Mucosa of gallbladder (tissue), 1 donor: ENCODE data around the gene ARPC4. TPM values are rescaled to one million over a fixed set of nuclear protein-coding genes. Genes with fewer than 3 reads are reported as not detected.
"Not testable (repeated sequence)": the region's sequence is repeated elsewhere in the genome, so short reads cannot be mapped to it uniquely, and the experiment has no call there.

Experiments
- DNase-seq: peaks from one replicate; pipeline ENCODE4 v3.0.0-alpha.2; 2020; ENCODE audit warnings: low spot score
- total RNA-seq: library from RNA; stranded (reverse); gene quantifications from one replicate; pipeline ENCODE4 v1.2.1, GENCODE V29; 2021
- donor health status: DM: no; HTN: no; CAD: no.

ARPC4 gene
- total RNA-seq, 1 donor from 2014 or later: 137 TPM

DNA sequence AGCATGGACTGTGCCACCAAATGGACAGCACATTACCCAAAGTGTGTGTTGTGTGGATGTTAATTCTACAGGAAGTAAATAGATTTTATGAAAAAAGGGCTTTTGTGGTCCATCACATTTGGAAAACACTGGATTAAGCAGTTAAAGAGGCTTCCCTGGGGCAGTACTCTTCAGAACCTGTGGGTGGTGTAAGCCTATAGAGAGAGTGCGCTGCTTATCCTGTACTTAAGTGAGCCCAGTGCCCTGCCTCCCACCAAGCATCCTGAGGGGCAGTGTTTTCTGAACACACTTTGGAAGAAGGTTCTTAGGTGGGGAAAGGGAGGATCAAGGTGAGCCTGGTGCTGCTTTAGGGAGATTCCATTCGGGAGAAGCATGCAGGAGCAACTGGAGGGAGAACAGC, 28.1 kb downstream of the ARPC4 start:
- no peak for DNase-seq

DNA sequence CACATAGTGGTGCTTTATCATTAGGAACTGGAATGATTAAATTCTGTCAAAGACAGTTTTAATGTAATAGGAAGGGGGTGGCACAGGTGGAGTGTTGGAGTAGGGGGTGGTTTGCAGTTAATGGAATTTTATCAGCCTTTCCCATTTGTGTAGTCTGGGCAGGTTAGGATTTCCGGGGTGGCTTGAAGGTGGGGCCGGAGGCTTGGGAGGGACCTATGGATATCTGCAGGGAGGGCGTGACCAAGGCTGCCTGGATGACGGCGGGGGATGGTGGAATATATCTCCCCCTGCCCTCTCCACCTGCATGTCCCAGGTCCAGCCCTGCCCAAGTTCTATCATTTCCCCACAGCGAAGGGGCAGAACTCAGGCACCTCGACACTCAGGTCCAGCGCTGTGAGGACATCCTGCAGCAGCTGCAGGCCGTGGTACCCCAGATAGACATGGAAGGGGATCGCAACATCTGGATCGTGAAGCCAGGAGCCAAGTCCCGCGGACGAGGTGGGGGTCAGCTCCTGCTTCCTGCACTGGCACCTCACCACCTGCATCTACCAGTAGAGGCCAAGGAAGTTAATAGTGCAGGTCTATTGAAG, 32.7 kb downstream of the ARPC4 start:
- no peak for DNase-seq

DNA sequence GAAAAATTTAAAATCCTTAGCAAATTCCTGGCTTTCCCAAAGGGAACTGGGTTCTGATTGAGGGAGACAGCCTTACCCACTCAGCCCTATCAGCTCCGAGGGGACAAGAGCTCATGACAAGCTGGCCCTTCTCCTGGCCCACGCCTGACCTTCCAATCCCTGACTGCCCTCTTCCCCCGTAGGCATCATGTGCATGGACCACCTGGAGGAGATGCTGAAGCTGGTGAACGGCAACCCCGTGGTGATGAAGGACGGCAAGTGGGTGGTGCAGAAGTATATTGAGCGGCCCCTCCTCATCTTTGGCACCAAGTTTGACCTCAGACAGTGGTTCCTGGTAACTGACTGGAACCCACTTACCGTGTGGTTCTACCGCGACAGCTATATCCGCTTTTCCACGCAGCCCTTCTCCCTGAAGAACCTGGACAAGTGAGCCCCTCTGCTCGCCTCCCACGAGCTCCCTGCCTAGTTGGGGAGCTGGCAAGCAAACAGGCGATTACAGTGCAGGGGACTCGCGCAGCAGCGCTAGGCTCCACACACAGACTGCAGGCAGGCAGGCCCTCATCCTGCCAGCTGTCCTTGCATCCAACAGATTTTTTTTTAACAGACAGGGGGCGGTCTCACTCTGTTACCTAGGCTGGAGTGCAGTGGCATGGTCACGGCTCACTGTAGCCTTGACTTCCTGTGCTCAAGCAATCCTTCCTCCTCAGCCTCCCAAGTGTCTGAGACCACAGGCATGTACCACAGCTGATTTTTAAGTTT, 34.1 kb downstream of the ARPC4 start:
- DNase-seq: no peak

DNA sequence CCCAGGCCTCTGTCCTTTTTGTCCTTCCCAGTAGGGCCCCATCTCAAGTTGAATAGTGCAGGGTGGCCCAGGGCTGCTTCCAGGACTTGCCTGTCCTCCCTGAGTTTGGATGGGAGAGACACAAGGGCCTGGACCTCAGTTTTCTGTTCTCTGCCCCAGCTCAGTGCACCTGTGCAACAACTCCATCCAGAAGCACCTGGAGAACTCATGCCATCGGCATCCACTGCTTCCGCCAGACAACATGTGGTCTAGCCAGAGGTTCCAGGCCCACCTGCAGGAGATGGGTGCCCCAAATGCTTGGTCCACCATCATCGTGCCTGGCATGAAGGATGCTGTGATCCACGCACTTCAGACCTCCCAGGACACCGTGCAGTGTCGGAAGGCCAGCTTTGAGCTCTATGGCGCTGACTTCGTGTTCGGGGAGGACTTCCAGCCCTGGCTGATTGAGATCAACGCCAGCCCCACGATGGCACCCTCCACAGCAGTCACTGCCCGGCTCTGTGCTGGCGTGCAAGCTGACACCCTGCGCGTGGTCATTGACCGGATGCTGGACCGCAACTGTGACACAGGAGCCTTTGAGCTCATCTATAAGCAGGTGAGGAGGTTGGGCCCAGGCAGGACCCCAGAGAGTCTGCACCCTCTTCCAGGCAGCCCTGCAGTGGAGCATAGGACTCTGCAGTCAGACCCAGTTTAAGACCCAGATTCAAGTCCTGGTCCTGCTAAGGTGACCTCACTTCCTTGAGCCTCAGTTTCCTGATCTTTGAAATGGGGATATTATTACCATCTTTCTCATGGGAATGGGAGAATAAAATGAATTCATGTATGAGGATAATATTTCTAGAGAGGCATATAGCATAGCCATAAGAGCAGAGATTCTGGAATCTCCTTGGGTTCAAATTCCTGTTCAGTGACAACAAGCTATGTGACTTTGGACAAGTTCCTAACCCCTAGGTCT, 36.2 kb downstream of the ARPC4 start:
- no peak for DNase-seq

DNA sequence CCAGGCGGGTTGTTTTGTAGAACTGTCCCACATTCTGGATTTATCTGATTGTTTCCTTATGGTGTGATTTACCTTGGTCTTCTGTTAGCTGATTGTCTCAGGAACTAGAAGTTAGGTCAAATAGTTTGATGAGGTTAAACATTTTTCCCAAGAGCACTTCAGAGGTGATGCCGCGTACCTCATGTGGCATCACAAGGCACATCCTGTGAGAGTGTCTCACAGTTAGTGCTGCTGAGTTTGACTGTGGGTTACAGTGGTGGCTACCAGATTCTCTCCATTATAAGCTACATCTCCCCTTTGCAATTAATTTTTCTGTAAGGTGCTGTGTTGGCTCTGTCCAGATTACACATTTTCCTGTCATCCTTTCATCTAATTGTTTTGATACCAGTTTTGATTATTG, 38.4 kb downstream of the ARPC4 start:
- no peak for DNase-seq

DNA sequence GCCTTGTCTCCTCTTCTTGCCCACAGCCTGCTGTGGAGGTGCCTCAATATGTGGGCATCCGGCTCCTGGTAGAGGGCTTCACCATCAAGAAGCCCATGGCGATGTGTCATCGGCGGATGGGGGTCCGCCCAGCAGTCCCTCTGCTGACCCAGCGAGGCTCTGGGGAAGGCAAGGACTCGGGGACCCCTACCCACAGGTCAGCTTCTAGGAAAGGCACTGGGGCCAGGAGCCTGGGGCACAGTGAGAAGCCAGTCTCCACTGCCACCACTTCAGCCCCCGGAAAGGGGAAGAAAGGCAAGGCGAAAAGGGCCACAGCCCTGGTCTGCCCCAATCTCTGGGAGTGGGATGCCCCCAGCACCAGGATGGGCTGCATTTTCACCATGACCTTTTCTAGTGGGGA, 40.2 kb downstream of the ARPC4 start:
- no peak for DNase-seq

DNA sequence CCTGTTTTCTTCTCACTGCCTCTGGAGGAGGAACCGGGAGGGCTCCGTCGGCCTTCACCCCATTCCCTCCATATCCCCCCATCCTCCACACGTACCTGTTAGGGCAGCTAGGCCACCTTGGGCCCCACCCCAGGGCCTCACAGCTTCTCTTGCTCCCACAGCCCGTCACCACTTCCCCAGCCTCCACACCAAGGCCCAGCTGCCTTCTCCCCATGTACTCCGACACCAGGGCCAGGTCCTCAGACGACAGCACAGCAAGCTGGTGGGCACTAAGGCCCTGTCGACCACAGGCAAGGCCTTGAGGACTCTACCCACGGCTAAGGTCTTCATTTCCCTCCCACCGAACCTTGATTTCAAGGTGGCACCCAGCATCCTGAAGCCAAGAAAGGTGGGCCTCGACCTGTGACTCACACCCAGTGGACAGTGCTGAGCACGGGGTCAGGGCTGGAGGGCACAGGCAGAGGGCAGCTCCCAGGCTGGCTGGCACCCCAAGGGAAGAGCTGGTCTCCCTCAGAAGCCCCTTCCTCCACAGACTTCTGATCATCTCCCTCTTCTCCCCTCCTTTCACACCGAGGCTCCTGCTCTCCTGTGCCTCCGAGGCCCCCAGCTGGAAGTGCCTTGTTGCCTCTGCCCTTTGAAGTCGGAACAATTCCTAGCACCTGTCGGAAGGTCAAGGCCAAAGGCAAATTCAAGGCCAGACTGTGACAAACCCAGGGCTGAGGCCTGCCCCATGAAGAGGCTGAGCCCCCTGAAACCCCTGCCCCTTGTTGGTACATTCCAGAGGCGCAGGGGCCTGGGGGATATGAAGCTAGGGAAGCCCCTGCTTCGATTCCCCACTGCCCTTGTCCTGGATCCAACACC, 41.9 kb downstream of the ARPC4 start:
- DNase-seq: no peak

DNA sequence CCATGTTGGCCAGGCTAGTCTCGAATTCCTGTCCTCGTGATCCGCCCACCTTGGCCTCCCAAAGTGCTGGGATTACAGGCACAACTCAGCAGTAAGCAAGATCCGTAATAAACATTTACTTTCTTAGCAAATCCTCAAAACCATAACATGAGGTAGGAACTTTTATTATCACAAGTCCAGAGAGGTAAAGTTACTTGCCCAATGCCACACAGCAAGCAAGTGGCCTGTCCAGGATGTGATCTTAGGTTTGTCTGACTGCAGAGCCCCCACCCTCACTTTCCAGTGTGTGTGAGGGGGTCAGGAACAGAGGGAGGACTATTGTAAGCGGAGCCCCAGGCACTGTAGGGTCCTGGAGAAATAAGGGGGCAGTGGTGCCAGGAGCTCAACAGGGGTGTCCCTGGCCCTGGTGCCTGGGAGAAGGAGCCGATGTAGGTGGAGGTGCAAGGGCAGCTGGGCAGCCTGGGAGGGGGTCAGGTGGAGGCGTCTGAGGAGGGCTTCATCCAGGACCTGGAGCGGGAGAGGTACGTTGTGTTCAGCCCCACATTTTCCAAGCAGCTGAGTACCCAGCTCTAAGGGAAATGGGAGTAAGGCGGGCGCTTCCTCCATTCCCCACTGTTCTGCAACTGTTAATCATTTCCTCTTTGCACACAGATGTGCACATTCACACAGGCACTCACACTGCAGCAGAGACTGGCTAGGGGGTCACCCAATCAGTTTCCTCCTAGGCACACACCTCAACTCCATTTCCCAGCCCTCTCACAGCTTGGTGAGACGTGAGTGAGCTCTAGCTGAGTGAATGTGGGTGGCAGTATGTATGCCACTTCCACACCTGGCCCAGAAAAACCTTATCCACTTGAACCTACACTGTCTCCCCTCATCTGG, 45.1 kb downstream of the ARPC4 start:
- DNase-seq: no peak

DNA sequence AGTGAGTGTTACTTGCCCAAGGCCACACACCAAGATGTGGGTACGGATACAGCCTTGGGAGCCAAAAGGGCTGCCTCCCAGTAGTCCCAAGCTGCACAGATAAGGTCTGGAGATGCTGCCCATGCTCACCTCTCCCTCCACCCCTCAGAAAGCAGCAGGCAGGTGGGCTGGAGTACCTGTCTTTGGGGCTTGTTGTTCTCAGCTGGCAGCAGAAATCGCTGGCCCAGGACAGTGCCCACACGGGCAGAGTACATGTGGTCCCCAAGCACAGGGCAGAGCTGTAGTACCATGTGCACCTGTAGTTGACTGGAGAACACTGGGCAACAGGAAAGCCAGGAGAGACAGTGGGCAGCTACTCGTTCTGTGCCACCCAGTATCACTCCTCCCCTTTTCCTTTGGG, 46.0 kb downstream of the ARPC4 start:
- no peak for DNase-seq

DNA sequence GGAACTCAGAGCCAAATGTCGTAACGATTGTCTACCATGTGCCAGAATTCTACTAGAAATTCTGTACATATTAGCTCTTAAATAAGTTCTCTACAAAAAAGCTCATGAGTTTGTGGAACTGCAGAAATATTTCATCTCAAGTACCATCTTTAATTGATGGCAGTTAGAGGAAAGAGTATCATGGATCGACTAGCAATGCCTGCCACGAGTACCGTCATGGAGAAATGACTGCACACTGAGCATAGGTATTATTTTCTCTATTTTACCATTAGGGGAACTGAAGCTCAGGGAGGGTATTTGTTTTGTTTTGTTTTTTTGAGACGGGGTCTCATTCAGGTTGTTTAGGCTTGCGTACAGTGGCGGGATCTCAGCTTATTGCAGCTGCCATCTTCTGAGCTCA, 48.1 kb downstream of the ARPC4 start:
- no peak for DNase-seq

DNA sequence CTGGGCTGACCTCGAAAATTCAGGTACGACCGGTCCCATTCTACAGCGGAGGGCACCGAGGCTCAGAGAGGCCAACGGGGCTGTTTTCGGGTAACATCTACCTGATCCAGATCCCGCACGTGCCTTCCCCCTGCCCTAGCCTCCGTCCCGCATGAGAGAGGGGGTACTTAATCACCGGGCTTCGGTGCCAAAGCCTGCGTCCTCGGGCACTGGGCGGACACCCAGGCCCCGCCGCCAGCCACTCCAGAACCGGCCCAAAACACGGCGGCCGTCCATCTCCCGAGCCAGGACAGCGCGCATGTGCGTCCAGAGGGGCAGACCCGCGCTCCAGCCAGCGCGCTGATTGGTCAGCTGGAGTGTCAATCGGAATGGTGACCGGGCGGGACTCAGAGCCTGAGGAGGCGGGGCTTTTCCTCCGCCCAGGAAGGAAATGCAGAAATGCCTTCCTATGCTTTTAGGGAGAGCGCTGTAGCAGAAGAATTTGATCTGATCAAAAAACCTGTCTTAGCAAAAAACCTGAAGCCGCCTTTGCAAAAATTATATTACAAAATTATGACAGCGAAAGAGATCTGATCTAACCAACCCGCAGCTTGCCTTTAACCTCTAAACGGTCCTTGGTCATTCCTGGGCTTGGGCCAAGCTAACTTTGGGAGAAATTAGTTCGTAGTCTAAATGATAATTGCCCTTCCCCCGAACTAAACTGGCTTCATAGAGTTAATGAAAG, 51.0 kb downstream of the ARPC4 start, which contains the start of gene RPUSD3:
Gene RPUSD3 (minus strand): TSS at position 294 of the 724 bp plus-strand sequence. CDS start 18 bp downstream, at position 276.
- DNase-seq: peak; percentile 98

DNA sequence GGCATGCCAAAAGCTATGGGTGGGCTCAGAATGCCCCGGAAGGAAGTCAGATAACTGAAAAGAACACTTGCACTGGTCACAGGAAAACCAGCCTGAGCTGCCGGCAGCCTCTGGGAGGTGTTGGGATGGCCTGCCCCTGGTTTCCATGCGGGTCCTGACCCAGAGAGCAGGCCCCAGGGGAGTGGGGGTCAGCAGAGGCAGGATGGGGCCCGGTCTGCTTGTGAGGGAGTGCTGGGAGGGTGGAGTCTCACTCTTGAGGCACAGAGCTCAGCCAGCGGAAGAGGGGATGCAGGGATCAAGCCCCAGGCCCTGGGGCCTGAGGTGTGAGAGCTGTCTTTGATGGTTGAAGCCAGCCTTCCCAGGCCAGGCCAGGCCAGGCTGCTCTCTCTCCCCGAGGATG, 53.3 kb downstream of the ARPC4 start:
- no peak for DNase-seq

DNA sequence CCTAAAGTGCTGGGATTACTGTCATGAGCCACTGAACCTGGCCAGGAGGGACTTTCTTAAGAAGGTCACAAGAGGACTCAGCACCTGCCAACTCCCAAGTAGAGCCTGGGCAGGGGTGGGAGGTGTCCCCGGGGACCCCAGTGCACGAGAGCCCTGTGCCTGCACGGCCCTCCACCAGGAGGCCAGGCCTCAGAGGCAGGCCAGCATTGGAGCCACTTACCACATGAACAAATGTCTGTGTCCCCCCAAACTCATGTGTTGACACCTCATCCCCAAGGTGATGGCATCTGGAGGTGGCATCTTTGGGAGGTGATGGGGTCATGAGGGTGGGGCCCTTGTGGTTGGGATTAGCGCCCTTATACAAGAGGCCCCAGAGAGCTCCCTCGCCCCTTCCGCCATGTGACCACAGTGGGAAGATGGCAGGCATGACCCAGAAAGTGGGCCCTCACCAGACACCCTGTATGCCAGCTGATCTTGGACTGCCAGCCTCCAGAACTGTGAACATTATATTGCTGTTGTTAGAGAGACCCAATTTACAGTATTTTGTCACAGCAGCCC, 54.1 kb downstream of the ARPC4 start:
- no peak for DNase-seq

DNA sequence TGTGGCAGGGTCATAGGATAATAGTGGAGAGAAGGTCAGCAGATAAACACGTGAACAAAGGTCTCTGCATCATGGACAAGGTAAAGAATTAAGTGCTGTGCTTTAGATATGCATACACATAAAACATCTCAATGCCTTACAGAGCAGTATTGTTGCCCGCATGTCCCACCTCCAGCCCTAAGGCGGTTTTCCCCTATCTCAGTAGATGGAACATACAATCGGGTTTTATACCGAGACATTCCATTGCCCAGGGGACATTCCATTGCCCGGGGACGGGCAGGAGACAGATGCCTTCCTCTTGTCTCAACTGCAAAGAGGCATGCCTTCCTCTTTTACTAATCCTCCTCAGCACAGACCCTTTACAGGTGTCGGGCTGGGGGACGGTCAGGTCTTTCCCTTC, 55.0 kb downstream of the ARPC4 start:
- not testable (repeated sequence) for DNase-seq

DNA sequence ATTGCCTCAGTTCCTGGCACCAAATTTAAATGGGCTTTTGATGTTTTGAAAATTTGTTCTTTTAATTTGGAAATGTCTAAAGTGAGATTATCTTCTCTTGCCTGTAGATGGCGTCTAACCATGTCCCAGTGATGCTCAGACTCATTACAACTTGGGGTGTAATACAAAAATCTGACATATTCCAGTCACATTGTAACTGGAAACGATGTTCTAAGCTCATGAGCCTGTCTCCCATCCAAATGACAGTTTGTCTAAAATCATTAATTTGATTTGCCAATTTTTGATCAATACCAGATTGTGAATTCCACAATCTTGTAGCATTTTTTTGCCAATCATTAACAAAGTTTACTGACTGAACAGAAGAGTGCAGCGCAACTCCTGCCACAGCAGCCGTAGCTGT, 56.0 kb downstream of the ARPC4 start:
- DNase-seq: not testable (repeated sequence)

DNA sequence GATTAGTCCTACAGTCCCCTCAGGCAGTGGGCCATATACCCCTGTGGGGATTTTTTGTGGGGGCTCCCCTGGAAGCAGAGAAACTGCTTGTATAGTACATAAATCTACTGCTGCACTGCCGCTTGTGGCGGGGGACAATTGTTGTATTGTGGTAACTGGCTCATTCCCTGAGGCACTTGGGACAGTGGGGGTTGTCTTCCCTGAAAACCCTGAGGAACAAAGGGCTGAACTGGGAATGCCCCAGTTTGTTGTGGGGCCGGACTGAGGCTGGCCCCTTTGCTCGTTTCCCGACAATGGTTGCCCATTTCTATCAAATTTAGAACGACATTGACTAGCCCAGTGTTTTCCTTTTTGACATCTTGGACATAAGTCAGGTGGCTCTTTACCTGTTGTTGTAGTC, 58.5 kb downstream of the ARPC4 start:
- not testable (repeated sequence) for DNase-seq

DNA sequence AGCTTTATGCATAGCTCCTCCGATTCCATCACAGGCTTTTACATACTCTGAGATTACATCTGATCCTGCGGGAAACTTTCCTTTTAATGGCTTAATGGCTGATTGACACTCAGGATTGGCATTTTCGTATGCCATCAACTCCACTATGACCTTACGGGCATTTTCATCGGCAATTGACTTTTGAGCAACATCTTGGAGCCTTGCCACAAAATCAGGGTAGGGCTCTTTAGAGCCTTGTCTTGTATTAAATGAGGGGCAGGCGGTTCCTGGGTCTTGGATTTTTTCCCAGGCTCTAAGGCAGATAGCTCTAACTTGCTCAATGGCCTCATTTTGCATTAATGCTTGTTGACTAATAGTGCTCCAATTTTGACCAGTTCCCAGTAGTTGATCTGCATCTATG, 59.0 kb downstream of the ARPC4 start:
- DNase-seq: not testable (repeated sequence)

DNA sequence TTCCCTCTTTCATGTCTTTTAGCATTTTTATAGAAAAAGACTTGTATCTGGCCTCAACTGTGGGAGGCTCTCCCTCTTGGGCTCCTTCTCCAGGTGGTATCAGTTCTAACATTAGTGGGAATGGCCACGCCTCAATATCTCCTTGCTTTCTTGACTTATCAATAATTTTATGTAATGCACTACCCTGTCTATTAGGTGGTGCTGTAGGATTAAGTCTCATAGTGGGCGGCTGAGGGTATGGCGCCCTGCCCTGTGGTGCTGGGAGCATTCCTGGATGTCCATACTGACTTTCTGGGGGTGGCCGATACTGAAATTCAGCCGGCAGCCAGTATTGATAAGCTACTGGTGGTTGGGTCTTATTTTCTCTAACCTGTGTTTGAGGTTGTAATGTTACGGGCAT, 59.6 kb downstream of the ARPC4 start:
- no peak for DNase-seq

DNA sequence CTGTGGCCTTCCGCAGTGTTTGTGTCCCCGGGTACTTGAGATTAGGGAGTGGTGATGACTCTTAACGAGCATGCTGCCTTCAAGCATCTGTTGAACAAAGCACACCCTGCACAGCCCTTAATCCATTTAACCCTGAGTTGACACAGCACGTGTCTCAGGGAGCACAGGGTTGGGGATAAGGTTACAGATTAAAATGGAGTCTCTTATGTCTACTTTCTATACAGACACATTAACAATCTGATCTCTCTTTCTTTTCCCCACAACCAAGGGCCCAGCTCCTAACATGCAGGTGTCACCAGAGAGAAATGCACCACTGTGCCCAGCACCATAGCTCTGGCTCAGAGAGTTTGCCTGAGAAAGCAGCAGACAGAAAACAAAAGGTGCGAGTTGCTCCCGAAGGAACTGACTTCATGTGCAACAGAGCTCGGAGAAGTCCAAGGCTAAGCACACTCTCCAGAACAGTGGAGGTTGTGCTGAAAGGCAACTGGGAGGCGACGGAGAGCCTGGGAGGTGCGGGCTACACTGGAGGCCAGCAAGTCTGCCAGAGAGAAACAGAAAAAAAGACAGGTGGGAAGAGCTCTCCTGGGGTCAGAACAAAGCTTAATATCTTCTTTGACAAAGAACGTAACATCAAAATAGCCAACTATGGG, 61.5 kb downstream of the ARPC4 start:
- not testable (repeated sequence) for DNase-seq
